Testis (tissue), 3 donors: Measurements from ENCODE around the gene UVSSA. TPM values are rescaled to one million over a fixed set of nuclear protein-coding genes. Genes with fewer than 3 reads are reported as not detected.

ENCODE experiments used
- DNase-seq: peaks from one replicate; pipeline ENCODE4 v3.0.0-alpha.2; 2019
- H3K27ac ChIP-seq, 2 donors: fragments of 200-600 bp; sonication (generic); one replicate each; pipeline ENCODE4 v1.5.1; 2019
- H3K27me3 ChIP-seq: fragments of 200-600 bp; sonication (generic); one replicate; pipeline ENCODE4 v1.5.1; 2019
- H3K36me3 ChIP-seq: fragments of 200-600 bp; sonication (generic); one replicate; pipeline ENCODE4 v1.5.1; 2017; ENCODE audit warnings: low read depth; ENCODE audit errors: missing control alignments
- H3K4me1 ChIP-seq: fragments of 200-600 bp; sonication (generic); one replicate; pipeline ENCODE4 v1.5.1; 2019
- H3K4me3 ChIP-seq, 2 donors: fragments of 200-600 bp; sonication (generic); one replicate each; pipeline ENCODE4 v1.5.1; 2017 to 2019
- H3K9me3 ChIP-seq: fragments of 200-600 bp; sonication (generic); one replicate; pipeline ENCODE4 v1.5.1; 2017
- POLR2A ChIP-seq: fragments of 450-650 bp; IDR thresholded peaks from one replicate; pipeline ENCODE4 v1.6.1; 2017; ENCODE audit warnings: antibody characterized with exemption, mild to moderate bottlenecking, moderate library complexity
- WGBS, 2 donors: methylation state at CpG; one replicate each; pipeline ENCODE4 v1.1.5; 2018; 5-methylcytosine and 5-hydroxymethylcytosine counted together
- intact Hi-C: fragments of 100-400 bp; cut with DNase I; formaldehyde crosslinking; loops from one replicate; pipeline ENCODE4 v1.15.1; 2023; ENCODE audit warnings: low total_unique reads
- polyA plus RNA-seq: library from polyadenylated mRNA; stranded (reverse); fragments of 350-450 nt; fragmentation: Illumina TruSeq; extraction: RNeasy Lipid Tissue Mini Kit (QIAGEN cat#74804); gene quantifications from one replicate; pipeline ENCODE4 v1.2.3, GENCODE V29; 2014; ENCODE audit warnings: low read depth, low replicate concordance; ENCODE audit not compliant: insufficient read depth
- total RNA-seq, 2 donors: library from RNA; depleted of rRNA; stranded (reverse); fragments of >200 nt; gene quantifications; one replicate each; pipeline ENCODE4 v1.2.3, GENCODE V29; 2016
- TF ChIP-seq, protein P1 (sequence below), 3 experiments: fragments of 450-650 bp in 2 of 3; fragments of 200-600 bp in 1 of 3; sonication (generic) in 1 of 3; IDR thresholded peaks; one replicate each; pipeline ENCODE4 v1.5.1; 2016 to 2019; ENCODE audit warnings: antibody characterized with exemption in 3 of 3, mild to moderate bottlenecking in 2 of 3, moderate library complexity in 1 of 3

The UVSSA gene
- total and polyA plus RNA-seq, 3 donors from 2014 or later = 35.8 to 94.6 (median 71.5) TPM

DNA sequence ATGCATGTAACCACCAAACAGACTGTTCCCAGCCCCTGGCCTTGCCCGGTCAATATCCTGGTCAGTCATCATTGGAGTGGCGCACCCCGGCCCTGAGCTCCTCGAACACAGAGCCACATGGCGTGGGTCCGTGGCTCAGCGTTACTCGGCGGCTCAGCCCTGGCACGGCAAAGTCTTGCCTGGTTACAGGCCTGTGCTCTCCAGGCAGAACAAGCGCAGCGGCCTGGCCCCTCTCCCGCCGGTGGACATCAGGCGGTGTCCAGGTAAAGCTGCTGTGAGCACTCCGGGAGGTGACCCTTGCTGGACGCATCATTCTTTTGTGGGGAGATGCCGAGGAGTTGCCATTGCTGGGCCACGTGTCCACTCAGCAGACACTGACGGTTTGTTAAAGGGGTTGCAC is 6.1 kb upstream of the UVSSA start:
- peaks cover 3% of the 10 kb centered on the region for H3K4me1 ChIP-seq
- H3K4me3 ChIP-seq = no peak overlapping the region
- no peak overlapping the region for H3K27ac ChIP-seq
- H3K36me3 ChIP-seq = no peaks in the 10 kb centered on the region
- 93 to 96% methylated on average over 6 to 20 of the region's 20 CpGs for WGBS, 2 donors
- H3K27me3 ChIP-seq = no peaks in the 10 kb centered on the region
- no peak for DNase-seq
- no peaks in the 10 kb centered on the region for H3K9me3 ChIP-seq
- TF ChIP-seq, protein P1, sequence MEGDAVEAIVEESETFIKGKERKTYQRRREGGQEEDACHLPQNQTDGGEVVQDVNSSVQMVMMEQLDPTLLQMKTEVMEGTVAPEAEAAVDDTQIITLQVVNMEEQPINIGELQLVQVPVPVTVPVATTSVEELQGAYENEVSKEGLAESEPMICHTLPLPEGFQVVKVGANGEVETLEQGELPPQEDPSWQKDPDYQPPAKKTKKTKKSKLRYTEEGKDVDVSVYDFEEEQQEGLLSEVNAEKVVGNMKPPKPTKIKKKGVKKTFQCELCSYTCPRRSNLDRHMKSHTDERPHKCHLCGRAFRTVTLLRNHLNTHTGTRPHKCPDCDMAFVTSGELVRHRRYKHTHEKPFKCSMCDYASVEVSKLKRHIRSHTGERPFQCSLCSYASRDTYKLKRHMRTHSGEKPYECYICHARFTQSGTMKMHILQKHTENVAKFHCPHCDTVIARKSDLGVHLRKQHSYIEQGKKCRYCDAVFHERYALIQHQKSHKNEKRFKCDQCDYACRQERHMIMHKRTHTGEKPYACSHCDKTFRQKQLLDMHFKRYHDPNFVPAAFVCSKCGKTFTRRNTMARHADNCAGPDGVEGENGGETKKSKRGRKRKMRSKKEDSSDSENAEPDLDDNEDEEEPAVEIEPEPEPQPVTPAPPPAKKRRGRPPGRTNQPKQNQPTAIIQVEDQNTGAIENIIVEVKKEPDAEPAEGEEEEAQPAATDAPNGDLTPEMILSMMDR (IDR thresholded peaks at IDR 0.05) = no peak
- no peak for TF ChIP-seq POLR2A
- intact Hi-C loops = no loop called here

DNA sequence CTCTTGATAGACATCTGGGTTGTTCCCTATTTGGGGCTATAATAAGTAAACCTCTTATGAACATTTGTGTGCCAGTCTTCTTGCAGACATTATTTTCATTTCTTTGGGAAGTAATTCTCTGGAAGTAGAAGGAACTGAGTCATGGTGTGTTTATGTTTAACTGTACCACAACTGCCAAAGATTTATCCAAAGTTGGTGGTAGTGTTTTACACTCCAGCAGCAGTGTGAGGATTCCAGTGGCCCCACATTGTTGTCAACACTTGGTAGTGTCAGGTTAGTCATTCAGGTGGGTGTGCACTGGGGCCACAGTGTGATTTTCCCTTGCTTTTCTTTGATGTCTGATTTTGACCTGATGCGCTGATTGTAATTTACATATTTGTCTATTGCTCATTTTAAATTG is 5.0 kb upstream of the UVSSA start:
- H3K9me3 ChIP-seq = no peaks in the 10 kb centered on the region
- H3K4me3 ChIP-seq = no peak overlapping the region
- no peak for TF ChIP-seq POLR2A
- TF ChIP-seq, protein P1 (IDR thresholded peaks at IDR 0.05) = no peak
- intact Hi-C loops = loop anchor here (2.0 kb wide), 1 partner anchor 93 kb away; the partner anchor contains the start of gene CTBP1
- DNase-seq = no peak
- H3K36me3 ChIP-seq = no peaks in the 10 kb centered on the region
- WGBS, 2 donors = 100% methylated on average over 1 of the region's 1 CpG
- no peaks in the 10 kb centered on the region for H3K27me3 ChIP-seq
- no peak overlapping the region for H3K27ac ChIP-seq
- H3K4me1 ChIP-seq = peaks cover 3% of the 10 kb centered on the region

DNA sequence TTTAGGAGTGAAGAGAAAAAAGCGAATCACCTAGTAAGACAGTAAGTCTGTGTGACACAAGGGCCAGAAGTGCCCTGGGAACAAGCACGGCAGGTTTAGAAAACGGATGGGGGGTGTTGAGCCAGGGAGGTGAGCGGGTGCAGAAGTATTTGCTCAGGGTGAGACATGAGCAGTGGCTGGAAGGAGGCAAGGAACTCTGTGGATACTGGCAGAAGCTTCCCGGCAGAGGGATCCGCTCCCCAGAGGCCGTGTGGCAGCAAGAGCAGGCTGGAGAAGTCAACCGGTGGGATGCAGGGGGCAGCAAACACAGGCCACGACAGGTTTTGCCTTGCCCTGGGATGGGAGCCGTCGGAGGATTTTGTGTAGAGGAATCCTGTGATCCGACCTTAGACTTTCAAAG is 2.3 kb upstream of the UVSSA start:
- Histone ChIP-seq H3K4me1 (peaks cover 16% of the 10 kb centered on the region), H3K4me3 (no peak overlapping the region), H3K27ac (no peak overlapping the region), H3K9me3 (no peaks in the 10 kb centered on the region), H3K36me3 (no peaks in the 10 kb centered on the region), H3K27me3 (no peaks in the 10 kb centered on the region)
- WGBS, 2 donors = 69 to 82% methylated on average over 11 to 12 of the region's 12 CpGs
- no peak for DNase-seq
- TF ChIP-seq POLR2A = no peak
- TF ChIP-seq, protein P1 (IDR thresholded peaks at IDR 0.05) = no peak
- intact Hi-C loops = no loop called here

DNA sequence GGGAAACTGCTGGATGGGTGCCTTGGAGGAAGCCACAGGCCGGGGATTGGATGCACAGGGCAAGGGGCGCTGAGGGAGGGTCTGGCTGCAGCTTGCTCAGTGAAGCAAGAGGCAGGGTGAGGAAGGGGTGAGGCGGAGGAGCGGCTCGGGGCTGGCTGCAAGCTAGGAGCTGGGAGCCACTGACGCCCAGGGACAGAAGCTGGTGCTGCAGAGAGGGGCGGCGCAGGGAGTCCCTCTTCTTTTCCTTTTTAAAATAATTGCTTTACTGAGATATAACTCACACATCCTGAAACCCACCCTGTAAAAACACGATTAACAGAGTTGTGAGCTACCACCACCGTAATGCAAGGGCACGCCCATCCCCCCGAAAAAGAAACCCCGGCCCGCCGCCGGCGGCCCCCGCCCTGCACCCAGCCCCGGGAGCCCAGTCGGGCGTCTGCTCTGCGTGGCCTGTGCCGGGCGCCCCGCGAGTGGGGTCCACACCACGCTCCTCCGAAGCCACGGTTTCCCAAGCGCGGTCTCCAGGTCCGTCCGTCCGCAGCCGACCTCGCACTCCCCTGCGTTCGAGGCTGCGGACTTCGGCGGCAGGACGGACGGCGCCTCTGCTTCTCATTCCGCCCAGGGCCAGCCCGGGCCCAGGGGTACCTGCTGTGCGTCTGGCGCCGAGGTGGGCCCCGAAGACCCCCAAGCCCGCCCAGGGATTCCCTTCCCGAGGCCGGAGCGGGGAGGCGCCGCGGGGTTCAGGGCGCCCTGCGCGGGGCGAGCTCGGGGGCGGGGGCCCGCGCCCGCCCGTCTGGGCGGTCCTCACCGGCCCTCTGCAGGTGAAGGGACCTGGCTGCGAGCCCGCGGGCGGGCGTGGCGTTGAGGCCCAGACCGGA is 866 bp upstream of the UVSSA start:
- Histone ChIP-seq H3K27ac (peak overlapping the region; percentile 85 to 96), H3K9me3 (no peaks in the 10 kb centered on the region), H3K4me1 (peaks cover 16% of the 10 kb centered on the region), H3K4me3 (peak overlapping the region; percentile 93 to 94), H3K27me3 (no peaks in the 10 kb centered on the region), H3K36me3 (no peaks in the 10 kb centered on the region)
- WGBS, 2 donors = 0% methylated on average over 31 to 67 of the region's 76 CpGs
- no peak for TF ChIP-seq POLR2A
- TF ChIP-seq, protein P1 (IDR thresholded peaks at IDR 0.05) = no peak
- intact Hi-C loops = no loop called here
- DNase-seq = peak; percentile 59
